H1 (cell line): ENCODE measurements around the gene GRM4.

ENCODE experiments used
- CEBPB ChIP-seq: IDR thresholded peaks from 2 replicates; pipeline ENCODE4 v1.6.1; 2012; ENCODE audit warnings: low read depth, low read length
- CHD2 ChIP-seq: IDR thresholded peaks from 2 replicates; pipeline ENCODE4 v1.6.1; 2012; ENCODE audit warnings: low read length, improper control_type of control experiment
- EP300 ChIP-seq, 2 experiments: IDR thresholded peaks; 1 replicate in 1 of 2; 2 replicates in 1 of 2; pipeline ENCODE4 v1.6.1; 2011 to 2012; ENCODE audit warnings: low read depth in 2 of 2, low read length in 2 of 2, mild to moderate bottlenecking in 2 of 2, borderline replicate concordance in 1 of 2, inconsistent platforms in 1 of 2, moderate library complexity in 1 of 2
- EZH2 ChIP-seq: fragments of 200-600 bp; sonication (generic); IDR thresholded peaks from 2 replicates; pipeline ENCODE4 v1.7.1; 2012; ENCODE audit warnings: low read depth, mild to moderate bottlenecking, moderate library complexity, low read length, inconsistent platforms; ENCODE audit not compliant: severe bottlenecking
- GABPA ChIP-seq: IDR thresholded peaks from 2 replicates; pipeline ENCODE4 v1.6.1; 2011; ENCODE audit warnings: mild to moderate bottlenecking, low read length, moderate library complexity, borderline replicate concordance; ENCODE audit not compliant: insufficient read depth
- JUN ChIP-seq: IDR thresholded peaks from 2 replicates; pipeline ENCODE4 v1.6.1; 2011; ENCODE audit warnings: low read depth, mild to moderate bottlenecking, improper control_type of control experiment, low read length
- JUND ChIP-seq: IDR thresholded peaks from 2 replicates; pipeline ENCODE4 v1.6.1; 2011; ENCODE audit warnings: mild to moderate bottlenecking, improper control_type of control experiment, low read length
- NRF1 ChIP-seq: IDR thresholded peaks from 2 replicates; pipeline ENCODE4 v1.6.1; 2011; ENCODE audit warnings: mild to moderate bottlenecking, low read depth, low read length, improper control_type of control experiment
- POLR2A ChIP-seq, 2 experiments: IDR thresholded peaks; 1 replicate in 1 of 2; 2 replicates in 1 of 2; pipeline ENCODE4 v1.6.1; 2011; ENCODE audit warnings: low read depth in 2 of 2, low read length in 2 of 2, mild to moderate bottlenecking in 2 of 2; ENCODE audit errors: control extremely low read depth in 1 of 2
- POLR2AphosphoS5 ChIP-seq: IDR thresholded peaks from 2 replicates; pipeline ENCODE4 v1.6.1; 2011; ENCODE audit warnings: low read depth, low read length
- RAD21 ChIP-seq, 2 experiments: IDR thresholded peaks in 1 of 2; conservative IDR thresholded peaks in 1 of 2; 2 replicates each; pipeline ENCODE4 v1.6.1; 2011; ENCODE audit warnings: low read depth in 2 of 2, low read length in 2 of 2, improper control_type of control experiment in 1 of 2, inconsistent platforms in 1 of 2, mild to moderate bottlenecking in 1 of 2, moderate library complexity in 1 of 2
- USF2 ChIP-seq: IDR thresholded peaks from 2 replicates; pipeline ENCODE4 v1.6.1; 2011; ENCODE audit warnings: low read length, improper control_type of control experiment
- TF ChIP-seq, protein P1 (sequence below), 3 experiments: IDR thresholded peaks; 1 replicate in 2 of 3; 2 replicates in 1 of 3; pipeline versions ENCODE4 v1.5.1 to v1.6.1; 2011; ENCODE audit warnings: low read length in 3 of 3, mild to moderate bottlenecking in 3 of 3, inconsistent platforms in 2 of 3, low read depth in 1 of 3, moderate library complexity in 1 of 3; ENCODE audit not compliant: insufficient read depth in 1 of 3; ENCODE audit errors: control extremely low read depth in 1 of 3

- no peak for TF ChIP-seq CHD2
- no peak for TF ChIP-seq NRF1
- TF ChIP-seq, protein P1, sequence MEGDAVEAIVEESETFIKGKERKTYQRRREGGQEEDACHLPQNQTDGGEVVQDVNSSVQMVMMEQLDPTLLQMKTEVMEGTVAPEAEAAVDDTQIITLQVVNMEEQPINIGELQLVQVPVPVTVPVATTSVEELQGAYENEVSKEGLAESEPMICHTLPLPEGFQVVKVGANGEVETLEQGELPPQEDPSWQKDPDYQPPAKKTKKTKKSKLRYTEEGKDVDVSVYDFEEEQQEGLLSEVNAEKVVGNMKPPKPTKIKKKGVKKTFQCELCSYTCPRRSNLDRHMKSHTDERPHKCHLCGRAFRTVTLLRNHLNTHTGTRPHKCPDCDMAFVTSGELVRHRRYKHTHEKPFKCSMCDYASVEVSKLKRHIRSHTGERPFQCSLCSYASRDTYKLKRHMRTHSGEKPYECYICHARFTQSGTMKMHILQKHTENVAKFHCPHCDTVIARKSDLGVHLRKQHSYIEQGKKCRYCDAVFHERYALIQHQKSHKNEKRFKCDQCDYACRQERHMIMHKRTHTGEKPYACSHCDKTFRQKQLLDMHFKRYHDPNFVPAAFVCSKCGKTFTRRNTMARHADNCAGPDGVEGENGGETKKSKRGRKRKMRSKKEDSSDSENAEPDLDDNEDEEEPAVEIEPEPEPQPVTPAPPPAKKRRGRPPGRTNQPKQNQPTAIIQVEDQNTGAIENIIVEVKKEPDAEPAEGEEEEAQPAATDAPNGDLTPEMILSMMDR (IDR thresholded peaks at IDR 0.05; ENCODE audit: control extremely low read depth in 1 of 3, insufficient read depth in 1 of 3, low read depth in 1 of 3, low read length in 3 of 3): no peak
- no peak for TF ChIP-seq EP300 (IDR thresholded peaks at IDR 0.05; ENCODE audit: borderline replicate concordance in 1 of 2, low read depth in 2 of 2, low read length in 2 of 2)
- TF ChIP-seq GABPA: no peak
- TF ChIP-seq CEBPB: no peak
- no peak for TF ChIP-seq POLR2AphosphoS5
- no peak for TF ChIP-seq JUN
- TF ChIP-seq JUND: no peak
- TF ChIP-seq POLR2A (IDR thresholded peaks at IDR 0.05; ENCODE audit: control extremely low read depth in 1 of 2, low read depth in 2 of 2, low read length in 2 of 2): no peak
- no peak for TF ChIP-seq EZH2
- TF ChIP-seq USF2: no peak
- no peak for TF ChIP-seq RAD21 (IDR thresholded peaks at IDR 0.05 in 1 of 2, conservative IDR thresholded peaks at IDR 0.05 in 1 of 2; ENCODE audit: low read depth in 2 of 2, low read length in 2 of 2)
Observed at GRCh38 chr6:33997265-33997664, 148.6 kb downstream of the GRM4 start.
